ENCODE measurements around the gene CPT2.

DNA sequence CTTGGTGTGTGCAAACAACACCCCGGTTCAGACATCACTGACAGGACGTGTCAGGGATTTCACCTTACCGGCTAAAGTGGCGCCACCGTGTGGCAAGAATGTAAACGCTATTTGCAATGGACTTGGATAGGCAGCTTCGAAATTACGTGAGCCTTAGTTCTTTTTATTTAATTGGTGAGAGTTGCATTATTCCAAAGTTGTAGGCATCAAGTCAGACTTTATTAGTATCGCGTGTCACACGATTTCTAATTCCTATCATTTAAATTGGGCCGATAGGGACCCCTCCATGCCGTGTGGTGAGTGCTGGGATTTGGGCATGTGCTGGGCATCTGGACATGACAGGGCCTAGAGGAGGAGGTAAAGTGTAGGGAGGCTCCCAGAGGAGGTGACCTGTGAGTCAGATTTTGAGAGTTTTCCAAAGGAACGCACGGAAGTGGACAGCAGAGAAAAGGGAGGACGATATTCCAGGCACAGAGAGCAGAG is 14.5 kb upstream of the CPT2 start:
- TF ChIP-seq POLR2A (IDR thresholded peaks at IDR 0.05; ENCODE audit: low read length) (no peak), MYC (IDR thresholded peaks at IDR 0.05; ENCODE audit: borderline replicate concordance, low read length) (no peak), HEYL (CRISPR knock-in tag; IDR thresholded peaks at IDR 0.05) (no peak), RCOR1 (IDR thresholded peaks at IDR 0.05; ENCODE audit: low read depth, low read length) (no peak), KDM1A (IDR thresholded peaks at IDR 0.05; ENCODE audit: low read depth) (no peak), RFX5 (IDR thresholded peaks at IDR 0.05) (no peak), SREBF2 (IDR thresholded peaks at IDR 0.05) (no peak), CEBPB (IDR thresholded peaks at IDR 0.05) (no peak)
- TF ChIP-seq, protein P1, sequence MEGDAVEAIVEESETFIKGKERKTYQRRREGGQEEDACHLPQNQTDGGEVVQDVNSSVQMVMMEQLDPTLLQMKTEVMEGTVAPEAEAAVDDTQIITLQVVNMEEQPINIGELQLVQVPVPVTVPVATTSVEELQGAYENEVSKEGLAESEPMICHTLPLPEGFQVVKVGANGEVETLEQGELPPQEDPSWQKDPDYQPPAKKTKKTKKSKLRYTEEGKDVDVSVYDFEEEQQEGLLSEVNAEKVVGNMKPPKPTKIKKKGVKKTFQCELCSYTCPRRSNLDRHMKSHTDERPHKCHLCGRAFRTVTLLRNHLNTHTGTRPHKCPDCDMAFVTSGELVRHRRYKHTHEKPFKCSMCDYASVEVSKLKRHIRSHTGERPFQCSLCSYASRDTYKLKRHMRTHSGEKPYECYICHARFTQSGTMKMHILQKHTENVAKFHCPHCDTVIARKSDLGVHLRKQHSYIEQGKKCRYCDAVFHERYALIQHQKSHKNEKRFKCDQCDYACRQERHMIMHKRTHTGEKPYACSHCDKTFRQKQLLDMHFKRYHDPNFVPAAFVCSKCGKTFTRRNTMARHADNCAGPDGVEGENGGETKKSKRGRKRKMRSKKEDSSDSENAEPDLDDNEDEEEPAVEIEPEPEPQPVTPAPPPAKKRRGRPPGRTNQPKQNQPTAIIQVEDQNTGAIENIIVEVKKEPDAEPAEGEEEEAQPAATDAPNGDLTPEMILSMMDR (IDR thresholded peaks at IDR 0.05), result peak; percentile 80
- TF ChIP-seq, protein P2, sequence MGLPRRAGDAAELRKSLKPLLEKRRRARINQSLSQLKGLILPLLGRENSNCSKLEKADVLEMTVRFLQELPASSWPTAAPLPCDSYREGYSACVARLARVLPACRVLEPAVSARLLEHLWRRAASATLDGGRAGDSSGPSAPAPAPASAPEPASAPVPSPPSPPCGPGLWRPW (IDR thresholded peaks at IDR 0.05), result no peak
- TF ChIP-seq, protein P3, sequence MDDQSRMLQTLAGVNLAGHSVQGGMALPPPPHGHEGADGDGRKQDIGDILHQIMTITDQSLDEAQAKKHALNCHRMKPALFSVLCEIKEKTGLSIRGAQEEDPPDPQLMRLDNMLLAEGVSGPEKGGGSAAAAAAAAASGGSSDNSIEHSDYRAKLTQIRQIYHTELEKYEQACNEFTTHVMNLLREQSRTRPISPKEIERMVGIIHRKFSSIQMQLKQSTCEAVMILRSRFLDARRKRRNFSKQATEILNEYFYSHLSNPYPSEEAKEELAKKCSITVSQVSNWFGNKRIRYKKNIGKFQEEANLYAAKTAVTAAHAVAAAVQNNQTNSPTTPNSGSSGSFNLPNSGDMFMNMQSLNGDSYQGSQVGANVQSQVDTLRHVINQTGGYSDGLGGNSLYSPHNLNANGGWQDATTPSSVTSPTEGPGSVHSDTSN (IDR thresholded peaks at IDR 0.05), result no peak
- TF ChIP-seq, protein P4, sequence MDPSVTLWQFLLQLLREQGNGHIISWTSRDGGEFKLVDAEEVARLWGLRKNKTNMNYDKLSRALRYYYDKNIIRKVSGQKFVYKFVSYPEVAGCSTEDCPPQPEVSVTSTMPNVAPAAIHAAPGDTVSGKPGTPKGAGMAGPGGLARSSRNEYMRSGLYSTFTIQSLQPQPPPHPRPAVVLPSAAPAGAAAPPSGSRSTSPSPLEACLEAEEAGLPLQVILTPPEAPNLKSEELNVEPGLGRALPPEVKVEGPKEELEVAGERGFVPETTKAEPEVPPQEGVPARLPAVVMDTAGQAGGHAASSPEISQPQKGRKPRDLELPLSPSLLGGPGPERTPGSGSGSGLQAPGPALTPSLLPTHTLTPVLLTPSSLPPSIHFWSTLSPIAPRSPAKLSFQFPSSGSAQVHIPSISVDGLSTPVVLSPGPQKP (IDR thresholded peaks at IDR 0.05; ENCODE audit: low read depth, low read length), result no peak
- TF ChIP-seq, protein P5, sequence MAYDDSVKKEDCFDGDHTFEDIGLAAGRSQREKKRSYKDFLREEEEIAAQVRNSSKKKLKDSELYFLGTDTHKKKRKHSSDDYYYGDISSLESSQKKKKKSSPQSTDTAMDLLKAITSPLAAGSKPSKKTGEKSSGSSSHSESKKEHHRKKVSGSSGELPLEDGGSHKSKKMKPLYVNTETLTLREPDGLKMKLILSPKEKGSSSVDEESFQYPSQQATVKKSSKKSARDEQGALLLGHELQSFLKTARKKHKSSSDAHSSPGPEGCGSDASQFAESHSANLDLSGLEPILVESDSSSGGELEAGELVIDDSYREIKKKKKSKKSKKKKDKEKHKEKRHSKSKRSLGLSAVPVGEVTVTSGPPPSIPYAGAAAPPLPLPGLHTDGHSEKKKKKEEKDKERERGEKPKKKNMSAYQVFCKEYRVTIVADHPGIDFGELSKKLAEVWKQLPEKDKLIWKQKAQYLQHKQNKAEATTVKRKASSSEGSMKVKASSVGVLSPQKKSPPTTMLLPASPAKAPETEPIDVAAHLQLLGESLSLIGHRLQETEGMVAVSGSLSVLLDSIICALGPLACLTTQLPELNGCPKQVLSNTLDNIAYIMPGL (CRISPR knock-in tag; IDR thresholded peaks at IDR 0.05; ENCODE audit: borderline replicate concordance), result no peak
- TF ChIP-seq, protein P6, sequence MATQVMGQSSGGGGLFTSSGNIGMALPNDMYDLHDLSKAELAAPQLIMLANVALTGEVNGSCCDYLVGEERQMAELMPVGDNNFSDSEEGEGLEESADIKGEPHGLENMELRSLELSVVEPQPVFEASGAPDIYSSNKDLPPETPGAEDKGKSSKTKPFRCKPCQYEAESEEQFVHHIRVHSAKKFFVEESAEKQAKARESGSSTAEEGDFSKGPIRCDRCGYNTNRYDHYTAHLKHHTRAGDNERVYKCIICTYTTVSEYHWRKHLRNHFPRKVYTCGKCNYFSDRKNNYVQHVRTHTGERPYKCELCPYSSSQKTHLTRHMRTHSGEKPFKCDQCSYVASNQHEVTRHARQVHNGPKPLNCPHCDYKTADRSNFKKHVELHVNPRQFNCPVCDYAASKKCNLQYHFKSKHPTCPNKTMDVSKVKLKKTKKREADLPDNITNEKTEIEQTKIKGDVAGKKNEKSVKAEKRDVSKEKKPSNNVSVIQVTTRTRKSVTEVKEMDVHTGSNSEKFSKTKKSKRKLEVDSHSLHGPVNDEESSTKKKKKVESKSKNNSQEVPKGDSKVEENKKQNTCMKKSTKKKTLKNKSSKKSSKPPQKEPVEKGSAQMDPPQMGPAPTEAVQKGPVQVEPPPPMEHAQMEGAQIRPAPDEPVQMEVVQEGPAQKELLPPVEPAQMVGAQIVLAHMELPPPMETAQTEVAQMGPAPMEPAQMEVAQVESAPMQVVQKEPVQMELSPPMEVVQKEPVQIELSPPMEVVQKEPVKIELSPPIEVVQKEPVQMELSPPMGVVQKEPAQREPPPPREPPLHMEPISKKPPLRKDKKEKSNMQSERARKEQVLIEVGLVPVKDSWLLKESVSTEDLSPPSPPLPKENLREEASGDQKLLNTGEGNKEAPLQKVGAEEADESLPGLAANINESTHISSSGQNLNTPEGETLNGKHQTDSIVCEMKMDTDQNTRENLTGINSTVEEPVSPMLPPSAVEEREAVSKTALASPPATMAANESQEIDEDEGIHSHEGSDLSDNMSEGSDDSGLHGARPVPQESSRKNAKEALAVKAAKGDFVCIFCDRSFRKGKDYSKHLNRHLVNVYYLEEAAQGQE (IDR thresholded peaks at IDR 0.05), result no peak

Measured in A549 (cell line).